Mesothelial cell of epicardium (in vitro differentiated cells): Measurements from ENCODE around the gene COL15A1. TPM values are rescaled to one million over a fixed set of nuclear protein-coding genes. Genes with fewer than 3 reads are reported as not detected.

ENCODE experiments used
- DNase-seq, 2 experiments: peaks; one replicate each; pipeline ENCODE4 v3.0.0; 2021; ENCODE audit warnings: low spot score in 2 of 2; ENCODE audit not compliant: unreplicated experiment in 2 of 2
- H3K27ac Mint-ChIP-seq: 2 replicates; pipeline ENCODE4 v1.8.0; 2021; ENCODE audit warnings: mixed read lengths
- H3K27me3 Mint-ChIP-seq: 2 replicates; pipeline ENCODE4 v1.8.0; 2021; ENCODE audit warnings: low read depth, mixed read lengths
- H3K36me3 Mint-ChIP-seq: 2 replicates; pipeline ENCODE4 v1.8.0; 2021; ENCODE audit warnings: mixed read lengths
- H3K4me1 Mint-ChIP-seq: 2 replicates; pipeline ENCODE4 v1.8.0; 2021; ENCODE audit warnings: mixed read lengths
- H3K4me3 Mint-ChIP-seq: 2 replicates; pipeline ENCODE4 v1.8.0; 2021; ENCODE audit warnings: mild to moderate bottlenecking, moderate library complexity, mixed read lengths
- H3K9me3 Mint-ChIP-seq: 2 replicates; pipeline ENCODE4 v1.8.0; 2021; ENCODE audit warnings: mixed read lengths
- total RNA-seq: library from RNA; stranded (reverse); gene quantifications from 3 replicates; pipeline ENCODE4 v1.2.1, GENCODE V29; 2021
- TF ChIP-seq, protein P1 (sequence below): fragments of 200-600 bp; sonication (generic); IDR thresholded peaks from one replicate; pipeline ENCODE4 v1.5.0; 2021; ENCODE audit warnings: antibody characterized with exemption; ENCODE audit not compliant: unreplicated experiment

COL15A1 gene
- total RNA-seq, 1 donor from 2014 or later: 50.1 TPM

DNA sequence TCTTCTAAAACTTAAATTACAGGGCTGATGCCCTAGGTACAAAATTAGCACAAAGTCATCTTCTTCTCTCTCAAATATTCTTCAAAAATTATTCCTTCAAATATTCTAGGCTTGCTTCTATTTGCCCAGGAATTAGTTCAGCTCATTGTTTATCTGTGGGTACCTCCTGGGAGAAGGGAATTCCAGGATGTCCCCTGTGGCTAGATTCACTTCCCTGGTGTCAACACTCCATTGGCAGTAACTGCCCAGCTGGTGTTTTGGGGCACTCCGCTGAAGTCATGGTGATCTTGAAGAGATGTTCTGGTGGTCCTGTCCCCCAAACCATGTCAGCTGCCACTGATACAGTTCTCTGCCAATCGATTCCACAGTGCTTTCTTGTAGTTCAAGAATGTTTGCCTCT lies 135.0 kb downstream of the COL15A1 start:
- Mint-ChIP-seq H3K9me3 (no peaks in the 10 kb centered on the region), H3K27ac (no peak overlapping the region), H3K36me3 (no peaks in the 10 kb centered on the region), H3K4me1 (no peaks in the 10 kb centered on the region), H3K27me3 (peaks cover 23% of the 10 kb centered on the region), H3K4me3 (no peak overlapping the region)
- TF ChIP-seq, protein P1, sequence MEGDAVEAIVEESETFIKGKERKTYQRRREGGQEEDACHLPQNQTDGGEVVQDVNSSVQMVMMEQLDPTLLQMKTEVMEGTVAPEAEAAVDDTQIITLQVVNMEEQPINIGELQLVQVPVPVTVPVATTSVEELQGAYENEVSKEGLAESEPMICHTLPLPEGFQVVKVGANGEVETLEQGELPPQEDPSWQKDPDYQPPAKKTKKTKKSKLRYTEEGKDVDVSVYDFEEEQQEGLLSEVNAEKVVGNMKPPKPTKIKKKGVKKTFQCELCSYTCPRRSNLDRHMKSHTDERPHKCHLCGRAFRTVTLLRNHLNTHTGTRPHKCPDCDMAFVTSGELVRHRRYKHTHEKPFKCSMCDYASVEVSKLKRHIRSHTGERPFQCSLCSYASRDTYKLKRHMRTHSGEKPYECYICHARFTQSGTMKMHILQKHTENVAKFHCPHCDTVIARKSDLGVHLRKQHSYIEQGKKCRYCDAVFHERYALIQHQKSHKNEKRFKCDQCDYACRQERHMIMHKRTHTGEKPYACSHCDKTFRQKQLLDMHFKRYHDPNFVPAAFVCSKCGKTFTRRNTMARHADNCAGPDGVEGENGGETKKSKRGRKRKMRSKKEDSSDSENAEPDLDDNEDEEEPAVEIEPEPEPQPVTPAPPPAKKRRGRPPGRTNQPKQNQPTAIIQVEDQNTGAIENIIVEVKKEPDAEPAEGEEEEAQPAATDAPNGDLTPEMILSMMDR: no peak
- no peak for DNase-seq

GRCh38 chr9:99079542-99079941 lies 135.8 kb downstream of the COL15A1 start:
- Mint-ChIP-seq H3K36me3 (no peaks in the 10 kb centered on the region), H3K4me3 (no peak overlapping the region), H3K9me3 (no peaks in the 10 kb centered on the region), H3K27ac (no peak overlapping the region), H3K4me1 (no peaks in the 10 kb centered on the region), H3K27me3 (peaks cover 23% of the 10 kb centered on the region)
- DNase-seq: no peak
- TF ChIP-seq, protein P1: no peak

- no peaks in the 10 kb centered on the region for H3K9me3 Mint-ChIP-seq
- no peaks in the 10 kb centered on the region for H3K4me1 Mint-ChIP-seq
- TF ChIP-seq, protein P1: no peak
- DNase-seq: no peak
- H3K27me3 Mint-ChIP-seq: peaks cover 21% of the 10 kb centered on the region
- H3K4me3 Mint-ChIP-seq: no peak overlapping the region
- H3K36me3 Mint-ChIP-seq: no peaks in the 10 kb centered on the region
- H3K27ac Mint-ChIP-seq: no peak overlapping the region
These were observed 139.3 kb downstream of the COL15A1 start for GRCh38 chr9:99083051-99083450.

GRCh38 chr9:99085949-99086948 lies 142.5 kb downstream of the COL15A1 start:
- Mint-ChIP-seq H3K27me3 (peaks cover 17% of the 10 kb centered on the region), H3K36me3 (no peaks in the 10 kb centered on the region), H3K9me3 (peaks cover 14% of the 10 kb centered on the region), H3K27ac (no peak overlapping the region), H3K4me3 (no peak overlapping the region), H3K4me1 (no peaks in the 10 kb centered on the region)
- DNase-seq: no peak
- TF ChIP-seq, protein P1: no peak

DNA sequence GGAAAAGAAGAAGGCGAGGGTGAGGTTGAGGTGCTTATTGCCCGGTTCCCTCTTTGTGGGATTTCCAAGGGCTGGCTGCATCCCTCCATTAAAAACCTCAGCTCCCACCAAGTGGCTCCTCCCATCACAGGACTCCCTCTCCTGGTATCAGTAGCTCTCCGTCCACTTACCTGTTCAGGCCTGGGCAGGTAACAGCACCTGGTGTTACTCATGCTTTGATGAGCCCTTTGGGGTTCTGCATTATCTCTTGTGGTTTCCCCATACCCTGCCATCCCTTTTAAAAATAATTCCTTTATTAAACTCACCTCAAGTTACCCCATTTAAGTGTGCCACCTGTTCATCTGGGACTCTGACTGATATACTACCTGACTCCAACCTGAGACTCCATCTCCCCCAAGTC lies 143.8 kb downstream of the COL15A1 start:
- H3K36me3 Mint-ChIP-seq: no peaks in the 10 kb centered on the region
- peaks cover 14% of the 10 kb centered on the region for H3K9me3 Mint-ChIP-seq
- H3K27me3 Mint-ChIP-seq: peaks cover 14% of the 10 kb centered on the region
- H3K27ac Mint-ChIP-seq: no peak overlapping the region
- TF ChIP-seq, protein P1: no peak
- no peak overlapping the region for H3K4me3 Mint-ChIP-seq
- DNase-seq: no peak
- H3K4me1 Mint-ChIP-seq: no peaks in the 10 kb centered on the region
